Stimulated activated CD8-positive, alpha-beta memory T cell treated with anti-CD3 and anti-CD28 coated beads, Interleukin-15, amount 100 ng/mL, for 4 hours (primary cell): ENCODE measurements around the gene FNIP2.
"Not testable (repeated sequence)": the region's sequence is repeated elsewhere in the genome, so short reads cannot be mapped to it uniquely, and the experiment has no call there.

Experiments
- DNase-seq, 2 donors: peaks; one replicate each; pipeline ENCODE4 v3.0.0-alpha.2; 2020; ENCODE audit warnings: low read depth in 2 of 2

Gene FNIP2

GRCh38 chr4:158870626-158871334 lies 102.0 kb downstream of the FNIP2 start:
- DNase-seq = no peak

- no peak for DNase-seq
These were observed 102.5 kb downstream of the FNIP2 start for GRCh38 chr4:158871335-158871724.

- DNase-seq = no peak
These were observed 105.1 kb downstream of the FNIP2 start for GRCh38 chr4:158873795-158874401.

GRCh38 chr4:158875026-158875425 lies 106.2 kb downstream of the FNIP2 start:
- DNase-seq = no peak

GRCh38 chr4:158875455-158875854 lies 106.6 kb downstream of the FNIP2 start:
- DNase-seq = no peak

- no peak for DNase-seq
These were observed 108.2 kb downstream of the FNIP2 start for GRCh38 chr4:158877069-158877468.

GRCh38 chr4:158882142-158882541 lies 113.3 kb downstream of the FNIP2 start:
- DNase-seq = not testable (repeated sequence)

GRCh38 chr4:158884280-158884679 lies 115.5 kb downstream of the FNIP2 start:
- DNase-seq = no peak

GRCh38 chr4:158885564-158885963 lies 116.7 kb downstream of the FNIP2 start:
- DNase-seq = no peak

- no peak for DNase-seq
These were observed 121.5 kb downstream of the FNIP2 start for GRCh38 chr4:158890294-158890693.

- no peak for DNase-seq
These were observed 122.4 kb downstream of the FNIP2 start for GRCh38 chr4:158891256-158891655.

GRCh38 chr4:158894826-158895225 lies 126.0 kb downstream of the FNIP2 start:
- no peak for DNase-seq

- no peak for DNase-seq
These were observed 127.2 kb downstream of the FNIP2 start for GRCh38 chr4:158895797-158896576.

GRCh38 chr4:158896577-158897238 lies 127.9 kb downstream of the FNIP2 start:
- not testable (repeated sequence) for DNase-seq

- not testable (repeated sequence) for DNase-seq
These were observed 131.6 kb downstream of the FNIP2 start for GRCh38 chr4:158900408-158900807.

GRCh38 chr4:158902280-158903078 lies 133.7 kb downstream of the FNIP2 start:
- DNase-seq = not testable (repeated sequence)

GRCh38 chr4:158903079-158903456 lies 134.2 kb downstream of the FNIP2 start:
- DNase-seq = no peak

- no peak for DNase-seq
These were observed 134.7 kb downstream of the FNIP2 start for GRCh38 chr4:158903472-158904043.

GRCh38 chr4:158904815-158905214 lies 136.0 kb downstream of the FNIP2 start:
- no peak for DNase-seq

GRCh38 chr4:158906073-158906472 lies 137.2 kb downstream of the FNIP2 start:
- no peak for DNase-seq

GRCh38 chr4:158912390-158912789 lies 143.6 kb downstream of the FNIP2 start:
- no peak for DNase-seq
